IPS-15b (cell line): ENCODE results near the gene METTL17.
"Not testable (repeated sequence)": the region's sequence is repeated elsewhere in the genome, so short reads cannot be mapped to it uniquely, and the experiment has no call there.

Source experiments
- H3K27me3 ChIP-seq: one replicate; pipeline ENCODE4 v1.6.1; 2013; ENCODE audit warnings: low read length; ENCODE audit not compliant: control insufficient read depth, insufficient read depth
- H3K36me3 ChIP-seq: one replicate; pipeline ENCODE4 v1.6.1; 2013; ENCODE audit warnings: low read length; ENCODE audit not compliant: control insufficient read depth, insufficient read depth
- H3K4me1 ChIP-seq: one replicate; pipeline ENCODE4 v1.6.1; 2013; ENCODE audit warnings: mild to moderate bottlenecking, low read length; ENCODE audit not compliant: control insufficient read depth, insufficient read depth
- H3K4me3 ChIP-seq: one replicate; pipeline ENCODE4 v1.5.1; 2013; ENCODE audit warnings: low read depth, low read length
- H3K9ac ChIP-seq: one replicate; pipeline ENCODE4 v1.6.1; 2013; ENCODE audit warnings: low read depth, mild to moderate bottlenecking, low read length
- H3K9me3 ChIP-seq: one replicate; pipeline ENCODE4 v1.6.1; 2013; ENCODE audit warnings: mild to moderate bottlenecking, low read length; ENCODE audit not compliant: control insufficient read depth, insufficient read depth

METTL17 gene

GRCh38 chr14:20973501-20973900 lies 16.3 kb upstream of the METTL17 start:
- peaks cover 20% of the 10 kb centered on the region for H3K27me3 ChIP-seq
- no peaks in the 10 kb centered on the region for H3K9me3 ChIP-seq
- H3K4me1 ChIP-seq = peaks cover 4% of the 10 kb centered on the region
- no peak overlapping the region for H3K4me3 ChIP-seq
- H3K36me3 ChIP-seq = no peaks in the 10 kb centered on the region
- no peak overlapping the region for H3K9ac ChIP-seq

- Histone ChIP-seq H3K4me3 (no peak overlapping the region), H3K9me3 (no peaks in the 10 kb centered on the region), H3K4me1 (peaks cover 4% of the 10 kb centered on the region), H3K36me3 (no peaks in the 10 kb centered on the region), H3K9ac (no peak overlapping the region), H3K27me3 (peaks cover 14% of the 10 kb centered on the region)
These were observed 13.5 kb upstream of the METTL17 start for GRCh38 chr14:20976291-20976690.

GRCh38 chr14:20978687-20979086 lies 11.1 kb upstream of the METTL17 start:
- Histone ChIP-seq H3K4me1 (no peaks in the 10 kb centered on the region), H3K9me3 (no peaks in the 10 kb centered on the region), H3K36me3 (no peaks in the 10 kb centered on the region), H3K4me3 (no peak overlapping the region), H3K27me3 (peaks cover 13% of the 10 kb centered on the region), H3K9ac (no peak overlapping the region)

- Histone ChIP-seq H3K9me3 (no peaks in the 10 kb centered on the region), H3K27me3 (peaks cover 13% of the 10 kb centered on the region), H3K4me1 (no peaks in the 10 kb centered on the region), H3K9ac (no peak overlapping the region), H3K4me3 (no peak overlapping the region), H3K36me3 (no peaks in the 10 kb centered on the region)
These were observed 8.9 kb upstream of the METTL17 start for GRCh38 chr14:20980906-20981305.

GRCh38 chr14:20982646-20983369 lies 7.0 kb upstream of the METTL17 start:
- Histone ChIP-seq H3K27me3 (peaks cover 13% of the 10 kb centered on the region), H3K36me3 (no peaks in the 10 kb centered on the region), H3K4me3 (no peak overlapping the region), H3K9ac (no peak overlapping the region), H3K9me3 (no peaks in the 10 kb centered on the region), H3K4me1 (no peaks in the 10 kb centered on the region)

GRCh38 chr14:20985650-20986049 lies 4.1 kb upstream of the METTL17 start:
- not testable (repeated sequence) for H3K9ac ChIP-seq, H3K9me3 ChIP-seq, H3K36me3 ChIP-seq, H3K4me1 ChIP-seq, H3K4me3 ChIP-seq
- H3K27me3 ChIP-seq = peaks cover 13% of the 10 kb centered on the region

GRCh38 chr14:20986811-20987210 lies 3.0 kb upstream of the METTL17 start:
- H3K4me3 ChIP-seq = no peak overlapping the region
- no peaks in the 10 kb centered on the region for H3K36me3 ChIP-seq
- H3K4me1 ChIP-seq = no peaks in the 10 kb centered on the region
- H3K27me3 ChIP-seq = peaks cover 13% of the 10 kb centered on the region
- no peaks in the 10 kb centered on the region for H3K9me3 ChIP-seq
- no peak overlapping the region for H3K9ac ChIP-seq

- Histone ChIP-seq H3K27me3 (no peaks in the 10 kb centered on the region), H3K9ac (no peak overlapping the region)
These were observed 886 bp upstream of the METTL17 start for GRCh38 chr14:20988717-20989470.

GRCh38 chr14:20989471-20989786 lies 351 bp upstream of the METTL17 start:
- Histone ChIP-seq H3K9ac (no peak overlapping the region), H3K4me3 (peak overlapping the region; percentile 91)

More at GRCh38 chr14:20988717-20989470, 886 bp upstream of the METTL17 start:
- peak overlapping the region; percentile 91 for H3K4me3 ChIP-seq
- no peaks in the 10 kb centered on the region for H3K9me3 ChIP-seq
- no peaks in the 10 kb centered on the region for H3K4me1 ChIP-seq
- peaks cover 4% of the 10 kb centered on the region for H3K36me3 ChIP-seq

GRCh38 chr14:20996521-20996920 lies 6.7 kb downstream of the METTL17 start:
- Histone ChIP-seq H3K36me3 (peaks cover 30% of the 10 kb centered on the region), H3K4me1 (peaks cover 5% of the 10 kb centered on the region), H3K9me3 (no peaks in the 10 kb centered on the region), H3K4me3 (no peak overlapping the region), H3K9ac (no peak overlapping the region), H3K27me3 (no peaks in the 10 kb centered on the region)

More at GRCh38 chr14:20989471-20989786, 351 bp upstream of the METTL17 start:
- Histone ChIP-seq H3K4me1 (no peaks in the 10 kb centered on the region), H3K36me3 (peaks cover 8% of the 10 kb centered on the region), H3K27me3 (no peaks in the 10 kb centered on the region), H3K9me3 (no peaks in the 10 kb centered on the region)

GRCh38 chr14:20997115-20997514 lies 7.3 kb downstream of the METTL17 start:
- no peak overlapping the region for H3K4me3 ChIP-seq
- H3K9ac ChIP-seq = no peak overlapping the region

GRCh38 chr14:20997564-20997963 lies 7.8 kb downstream of the METTL17 start:
- no peak overlapping the region for H3K4me3 ChIP-seq
- no peak overlapping the region for H3K9ac ChIP-seq
- H3K9me3 ChIP-seq = no peaks in the 10 kb centered on the region
- H3K36me3 ChIP-seq = peaks cover 27% of the 10 kb centered on the region
- peaks cover 5% of the 10 kb centered on the region for H3K4me1 ChIP-seq
- no peaks in the 10 kb centered on the region for H3K27me3 ChIP-seq

More at GRCh38 chr14:20997115-20997514, 7.3 kb downstream of the METTL17 start:
- H3K9me3 ChIP-seq = no peaks in the 10 kb centered on the region
- H3K4me1 ChIP-seq = peaks cover 5% of the 10 kb centered on the region
- no peaks in the 10 kb centered on the region for H3K27me3 ChIP-seq
- H3K36me3 ChIP-seq = peaks cover 27% of the 10 kb centered on the region
